HepG2 (cell line): ENCODE data around the gene CAPZB. TPM values are rescaled to one million over a fixed set of nuclear protein-coding genes. Genes with fewer than 3 reads are reported as not detected.
A peak's percentile ranks its signal among the peaks of the same experiment; 100 is the strongest.

ENCODE experiments used
- ATAC-seq: fragments of 200-7000 bp; cut with Tn5 transposase; 3 replicates; pipeline ENCODE4 v1.9.1; 2020; ENCODE audit warnings: mild to moderate bottlenecking, moderate library complexity
- BruUV-seq: library from RNA; stranded (reverse); fragments of 400-500 nt; replicated peaks from 2 replicates; lab custom pipeline; 2021; lab: Mats Ljungman, UMichigan
- CTCF ChIA-PET: fragments of 300-600 bp; formaldehyde crosslinking; extraction: SDS; loops from one replicate; lab custom pipeline; 2021; ENCODE audit warnings: low total read pairs, inconsistent platforms, low intra/inter-chr PET ratio; lab: Yijun Ruan, JAX
- POLR2A ChIA-PET: fragments of 350-600 bp; sonication (Branson Sonifier 250); formaldehyde crosslinking; loops from one replicate; lab custom pipeline; 2020; ENCODE audit warnings: antibody characterized with exemption, inconsistent platforms; lab: Yijun Ruan, JAX
- DNase-seq: peaks from one replicate; pipeline ENCODE4 v3.0.0-alpha.2; 2015; ENCODE audit warnings: low spot score
- FAIRE-seq: peaks from 3 replicates; lab custom pipeline; 2011; peaks lifted over from hg19 to GRCh38; lab: Jason Lieb, UNC
- H2AFZ ChIP-seq: one replicate; pipeline ENCODE4 v1.6.1; 2011; ENCODE audit warnings: low read length, inconsistent platforms
- H3K27ac ChIP-seq: fragments of 300-600 bp; 3 replicates; pipeline ENCODE4 v1.8.0; 2011; ENCODE audit warnings: mixed run types, mild to moderate bottlenecking, mixed read lengths, low read length, inconsistent platforms; ENCODE audit not compliant: insufficient read depth; ENCODE audit errors: extremely low read length
- H3K27me3 ChIP-seq, 2 experiments: fragments of 200-600 bp in 1 of 2; 2 replicates in 1 of 2; 3 replicates in 1 of 2; pipeline versions ENCODE4 v1.6.0 to v1.8.0; 2011; ENCODE audit warnings: low read length in 2 of 2, mild to moderate bottlenecking in 2 of 2, moderate library complexity in 2 of 2, inconsistent platforms in 1 of 2; ENCODE audit not compliant: insufficient read depth in 2 of 2, control insufficient read depth in 1 of 2
- H3K36me3 ChIP-seq, 2 experiments: fragments of 200-600 bp in 1 of 2; replicated peaks in 1 of 2; 2 replicates in 1 of 2; 3 replicates in 1 of 2; pipeline versions ENCODE4 v1.5.1 to v1.8.0; 2011; ENCODE audit warnings: low read length in 2 of 2, inconsistent platforms in 1 of 2; ENCODE audit not compliant: insufficient read depth in 2 of 2, control insufficient read depth in 1 of 2
- H3K4me1 ChIP-seq: 2 replicates; pipeline ENCODE4 v1.5.1; 2012; ENCODE audit warnings: low read length, inconsistent platforms; ENCODE audit not compliant: insufficient read depth
- H3K4me2 ChIP-seq: 2 replicates; pipeline ENCODE4 v1.6.0; 2011; ENCODE audit warnings: low read depth, low read length, inconsistent platforms
- H3K4me3 ChIP-seq, 3 experiments: fragments of 200-600 bp in 1 of 3; sonication (generic), shearing (Covaris generic) in 1 of 3; replicated peaks in 1 of 3; 2 replicates each; pipeline ENCODE4 v1.5.1; 2011 to 2016; ENCODE audit warnings: low read length in 3 of 3, inconsistent platforms in 2 of 3, low read depth in 2 of 3, mild to moderate bottlenecking in 2 of 3, control low read depth in 1 of 3, mixed read lengths in 1 of 3; ENCODE audit not compliant: insufficient read depth in 1 of 3
- H3K79me2 ChIP-seq: one replicate; pipeline ENCODE4 v1.6.1; 2011; ENCODE audit warnings: low read length, inconsistent platforms; ENCODE audit not compliant: insufficient read depth
- H3K9ac ChIP-seq: 2 replicates; pipeline ENCODE4 v1.6.0; 2011; ENCODE audit warnings: mild to moderate bottlenecking, low read depth, low read length, inconsistent platforms; ENCODE audit not compliant: insufficient read depth
- H3K9me3 ChIP-seq: 2 replicates; pipeline ENCODE4 v1.5.1; 2012; ENCODE audit warnings: mild to moderate bottlenecking, low read length
- H4K20me1 ChIP-seq: 2 replicates; pipeline ENCODE4 v1.6.0; 2011; ENCODE audit warnings: inconsistent platforms, mild to moderate bottlenecking, low read length, moderate library complexity; ENCODE audit not compliant: insufficient read depth
- BCL6 ChIP-seq: IDR thresholded peaks from 2 replicates; pipeline ENCODE4 v1.6.1; 2016; ENCODE audit warnings: missing genetic modification reagents, missing compliant biosample characterization
- HNRNPL ChIP-seq: fragments of 200-400 bp; formaldehyde crosslinking; IDR thresholded peaks from 2 replicates; pipeline ENCODE4 v1.6.1; 2017; ENCODE audit warnings: mild to moderate bottlenecking, low read depth, low read length
- KLF12 ChIP-seq: sonication (generic); formaldehyde crosslinking; IDR thresholded peaks from 2 replicates; pipeline ENCODE4 v1.4.0; 2020; ENCODE audit warnings: missing genetic modification reagents, borderline replicate concordance
- NFE2L2 ChIP-seq: fragments of 150-350 bp; IDR thresholded peaks from 2 replicates; pipeline ENCODE4 v1.6.1; 2014; ENCODE audit warnings: low read length
- REST ChIP-seq, 2 experiments: IDR thresholded peaks; 2 replicates each; pipeline ENCODE4 v1.6.1; 2011 to 2012; ENCODE audit warnings: low read length in 2 of 2, borderline replicate concordance in 1 of 2, low read depth in 1 of 2, mild to moderate bottlenecking in 1 of 2, moderate library complexity in 1 of 2
- RFX5 ChIP-seq: IDR thresholded peaks from 2 replicates; pipeline ENCODE4 v1.6.1; 2011; ENCODE audit warnings: low read depth, low read length, improper control_type of control experiment
- SALL1 ChIP-seq: sonication (generic); formaldehyde crosslinking; IDR thresholded peaks from 2 replicates; pipeline ENCODE4 v1.8.0; 2022; ENCODE audit warnings: mild to moderate bottlenecking, missing genetic modification reagents
- SETDB1 ChIP-seq: sonication (generic); formaldehyde crosslinking; IDR thresholded peaks from 2 replicates; pipeline ENCODE4 v1.5.1; 2020; ENCODE audit warnings: missing genetic modification reagents, mild to moderate bottlenecking, borderline replicate concordance
- TCF12 ChIP-seq, 2 experiments: fragments of 450-650 bp in 1 of 2; sonication (generic) in 1 of 2; formaldehyde crosslinking in 1 of 2; IDR thresholded peaks; 2 replicates each; pipeline versions ENCODE4 v1.6.1 to v1.8.0; 2017 to 2022; ENCODE audit warnings: antibody characterized with exemption in 1 of 2, mild to moderate bottlenecking in 1 of 2, missing genetic modification reagents in 1 of 2, moderate library complexity in 1 of 2
- ZC3H4 ChIP-seq: sonication (generic); formaldehyde crosslinking; IDR thresholded peaks from 2 replicates; pipeline ENCODE4 v1.4.0; 2020; ENCODE audit warnings: missing genetic modification reagents, borderline replicate concordance
- ZFP36 ChIP-seq: fragments of 150-350 bp; IDR thresholded peaks from 2 replicates; pipeline ENCODE4 v1.6.1; 2018; ENCODE audit warnings: borderline replicate concordance, low read length, low read depth; ENCODE audit not compliant: partially characterized antibody
- ZNF224 ChIP-seq: sonication (generic); formaldehyde crosslinking; IDR thresholded peaks from 2 replicates; pipeline ENCODE4 v1.5.0; 2020; ENCODE audit warnings: mild to moderate bottlenecking, missing genetic modification reagents
- ZNF639 ChIP-seq: conservative IDR thresholded peaks from 2 replicates; pipeline ENCODE4 v1.6.1; 2018; ENCODE audit warnings: missing genetic modification reagents
- ZNF672 ChIP-seq: sonication (generic); formaldehyde crosslinking; IDR thresholded peaks from 2 replicates; pipeline ENCODE4 v1.8.1; 2022; ENCODE audit warnings: missing genetic modification reagents
- ZNF678 ChIP-seq: sonication (generic); formaldehyde crosslinking; IDR thresholded peaks from 2 replicates; pipeline ENCODE4 v1.4.0; 2020; ENCODE audit warnings: mild to moderate bottlenecking, missing genetic modification reagents
- ZNF737 ChIP-seq: sonication (generic); formaldehyde crosslinking; IDR thresholded peaks from 2 replicates; pipeline ENCODE4 v1.5.0; 2020; ENCODE audit warnings: missing genetic modification reagents, mild to moderate bottlenecking, borderline replicate concordance
- ZNF776 ChIP-seq: sonication (generic); formaldehyde crosslinking; IDR thresholded peaks from 2 replicates; pipeline ENCODE4 v1.4.0; 2020; ENCODE audit warnings: mild to moderate bottlenecking, missing genetic modification reagents
- WGBS: methylation state at CpG from one replicate; pipeline ENCODE4 v1.1.6; 2017; ENCODE audit warnings: low lambda C conversion rate; 5-methylcytosine and 5-hydroxymethylcytosine counted together
- in situ Hi-C: cut with HindIII; loops from 2 replicates; pipeline ENCODE4 v1.10.0; 2017; ENCODE audit warnings: low pct_unique_long_range_greater_than_20kb; ENCODE audit not compliant: extremely low pct_ligation_motif_present
- intact Hi-C: fragments of 100-400 bp; cut with micrococcal nuclease; formaldehyde crosslinking; loops from one replicate; pipeline ENCODE4 v1.10.0; 2022; ENCODE audit not compliant: unreplicated experiment
- polyA plus RNA-seq, 8 experiments: library from polyadenylated mRNA; depleted of rRNA in 3 of 8; stranded (reverse) in 7 of 8; unstranded in 1 of 8; fragments of >200 nt; fragmentation: Illumina TruSeq in 4 of 8; extraction: Trizol in 4 of 8; gene quantifications; 2 replicates each; pipeline versions ENCODE4 v1.2.1 to v1.2.3, GENCODE V29; 2011 to 2016; ENCODE audit warnings: low read depth in 4 of 8, missing spikeins in 1 of 8, mixed read lengths in 1 of 8; ENCODE audit not compliant: insufficient read depth in 1 of 8
- total RNA-seq, 5 experiments: library from RNA; depleted of rRNA; stranded (reverse); fragments of >200 nt; fragmentation: Illumina TruSeq; extraction: Trizol; gene quantifications; 2 replicates each; pipeline ENCODE4 v1.2.3, GENCODE V29; 2016; ENCODE audit warnings: low read depth in 1 of 5
- TF ChIP-seq, protein P1 (sequence below): IDR thresholded peaks from 2 replicates; pipeline ENCODE4 v1.6.1; 2016; ENCODE audit warnings: low read depth, borderline replicate concordance

Gene CAPZB
- total and polyA plus RNA-seq, 2 of the 13 experiments (the other 11 are each of a cell fraction or from before 2014, with no cell fraction given): 58.9 to 76.9 TPM

DNA sequence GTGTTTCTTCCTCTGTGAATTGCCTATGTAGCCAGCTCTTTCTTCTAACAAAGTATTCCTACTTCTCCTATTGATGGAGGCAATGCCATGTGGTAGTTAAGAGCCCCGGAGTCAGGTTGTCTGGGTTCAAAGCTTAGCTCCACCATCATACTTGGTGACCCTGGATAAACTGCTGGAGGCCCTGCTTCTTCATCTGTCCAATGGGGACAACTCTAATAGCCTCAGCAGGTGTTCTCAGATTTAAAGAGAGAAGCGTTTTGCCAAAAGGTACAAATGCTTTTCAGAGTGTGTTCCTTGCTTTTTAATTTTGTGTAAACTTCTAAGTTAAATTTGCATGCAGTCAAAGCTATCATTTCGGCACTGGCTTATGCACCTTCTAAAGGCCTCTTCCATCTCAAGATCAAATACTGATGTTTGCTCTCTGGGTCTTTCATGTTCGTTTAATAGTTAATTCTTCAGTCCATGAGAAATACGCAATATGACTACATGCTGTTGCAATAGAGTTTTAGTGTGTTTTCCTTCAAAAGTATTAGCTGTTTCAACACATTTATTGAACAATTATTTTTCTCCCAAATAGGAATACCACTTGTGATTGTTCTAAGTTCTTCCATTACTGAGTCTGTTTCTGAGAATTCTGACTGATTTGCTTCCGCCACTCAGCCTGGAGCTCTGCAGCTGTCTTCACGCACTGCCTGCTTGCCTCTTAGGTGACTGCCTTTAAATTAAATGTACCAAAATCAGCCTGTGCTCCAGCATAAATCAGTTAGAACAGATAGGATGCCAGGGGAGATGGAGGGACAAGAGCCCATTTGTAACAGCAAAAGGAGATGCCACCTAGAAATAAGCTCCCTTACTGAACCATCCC, 75.6 kb downstream of the CAPZB start:
- H2AFZ ChIP-seq: no peak overlapping the region
- POLR2A ChIA-PET: interaction anchor here (1.0 to 2.1 kb wide), 12 partner anchors 7 to 233 kb away, joined by 3 to 11 read pairs (median 4); partner anchors contain the start of genes CAPZB and SLC66A1
- H3K79me2 ChIP-seq: peaks cover 35% of the 10 kb centered on the region
- 11% methylated on average over 7 of the region's 7 CpGs for WGBS
- intact Hi-C loops (no loop called here), in situ Hi-C loops (no loop called here)
- CTCF ChIA-PET: no interaction called here
- no peaks in the 10 kb centered on the region for H3K27me3 ChIP-seq
- peak overlapping the region; percentile 74 for H3K4me2 ChIP-seq
- peak; percentile 86 for DNase-seq
- H4K20me1 ChIP-seq: peaks cover 6% of the 10 kb centered on the region; the same call in 1 of the 2 replicates
- H3K4me1 ChIP-seq: peaks cover 70% of the 10 kb centered on the region
- no TSS peak for BruUV-seq
- peak overlapping the region; percentile 68 for H3K27ac ChIP-seq
- peak overlapping the region; percentile 40 for H3K9ac ChIP-seq
- H3K36me3 ChIP-seq: peaks cover 1 to 15% of the 10 kb centered on the region in 2 experiments; a peak in 3 of 5 replicates
- peak overlapping the region in 2 of 3 experiments; percentile 7 to 26; a peak in 1 of 6 replicates for H3K4me3 ChIP-seq
- H3K9me3 ChIP-seq: no peaks in the 10 kb centered on the region
- peak; percentile 68 for ATAC-seq
- peak; percentile 92 for FAIRE-seq
- TF ChIP-seq RFX5: no peak
- TF ChIP-seq ZNF639: no peak
- TF ChIP-seq REST (IDR thresholded peaks at IDR 0.05; ENCODE audit: borderline replicate concordance in 1 of 2, low read depth in 1 of 2, low read length in 2 of 2): no peak
- no peak for TF ChIP-seq TCF12 (IDR thresholded peaks at IDR 0.05)
- TF ChIP-seq TCF12 (CRISPR knock-in tag; IDR thresholded peaks at IDR 0.05): no peak
- TF ChIP-seq, protein P1, sequence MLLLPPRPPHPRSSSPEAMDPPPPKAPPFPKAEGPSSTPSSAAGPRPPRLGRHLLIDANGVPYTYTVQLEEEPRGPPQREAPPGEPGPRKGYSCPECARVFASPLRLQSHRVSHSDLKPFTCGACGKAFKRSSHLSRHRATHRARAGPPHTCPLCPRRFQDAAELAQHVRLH (CRISPR knock-in tag): no peak
- no peak for TF ChIP-seq SETDB1 (CRISPR knock-in tag)
- TF ChIP-seq ZNF224: no peak
- no peak for TF ChIP-seq KLF12 (CRISPR knock-in tag)
- TF ChIP-seq ZFP36: no peak
- TF ChIP-seq ZC3H4: no peak
- TF ChIP-seq ZNF737 (CRISPR knock-in tag): no peak
- no peak for TF ChIP-seq SALL1
- no peak for TF ChIP-seq ZNF672 (CRISPR knock-in tag)
- no peak for TF ChIP-seq ZNF678
- no peak for TF ChIP-seq HNRNPL
- no peak for TF ChIP-seq ZNF776
- TF ChIP-seq BCL6: peak; percentile 96
- no peak for TF ChIP-seq NFE2L2
